Measurements from ENCODE around the gene RWDD3. TPM values are rescaled to one million over a fixed set of nuclear protein-coding genes. Genes with fewer than 3 reads are reported as not detected.

The RWDD3 gene
- total RNA-seq, 1 experiment from 2014 or later, result 23.7 TPM

DNA sequence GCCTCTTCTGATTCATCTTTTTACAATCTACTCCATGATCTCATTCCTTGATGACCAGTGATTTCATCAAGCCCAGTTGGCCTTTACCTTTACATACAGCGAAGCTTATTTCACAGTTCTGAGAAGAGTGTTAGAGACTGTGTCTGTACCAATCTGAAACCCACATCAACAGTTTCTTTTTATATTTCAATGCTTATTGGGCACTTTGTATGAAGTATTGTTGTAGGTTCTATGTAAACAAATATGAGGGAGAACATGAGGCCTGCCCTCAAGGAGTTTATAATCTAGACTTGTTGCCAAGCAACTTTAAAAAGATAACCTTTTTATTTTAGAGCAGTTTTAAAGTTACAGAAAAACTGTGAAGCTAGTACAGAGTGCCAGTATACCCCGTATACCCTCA lies 27.5 kb upstream of the RWDD3 start:
- Histone ChIP-seq H3K4me2 (ENCODE audit: low read depth, low read length, poor library complexity, severe bottlenecking) (no peak overlapping the region), H3K36me3 (ENCODE audit: insufficient read depth, low read length) (no peaks in the 10 kb centered on the region), H3K9me2 (replicated peaks; ENCODE audit: insufficient read depth, low read length) (no peaks in the 10 kb centered on the region), H3K27ac (ENCODE audit: low read length) (no peak overlapping the region), H3K9ac (ENCODE audit: low read length) (no peak overlapping the region), H3K4me1 (ENCODE audit: low read length) (no peaks in the 10 kb centered on the region), H3K9me3 (ENCODE audit: low read length) (no peaks in the 10 kb centered on the region), H3K79me2 (ENCODE audit: low read length) (no peaks in the 10 kb centered on the region), H3K27me3 (ENCODE audit: low read length) (no peaks in the 10 kb centered on the region), H3K4me3 (ENCODE audit: low read length) (no peak overlapping the region), H4K20me1 (ENCODE audit: insufficient read depth, low read depth, low read length) (no peaks in the 10 kb centered on the region), H2AFZ (ENCODE audit: low read length) (no peak overlapping the region)
- DNase-seq, result no peak

DNA sequence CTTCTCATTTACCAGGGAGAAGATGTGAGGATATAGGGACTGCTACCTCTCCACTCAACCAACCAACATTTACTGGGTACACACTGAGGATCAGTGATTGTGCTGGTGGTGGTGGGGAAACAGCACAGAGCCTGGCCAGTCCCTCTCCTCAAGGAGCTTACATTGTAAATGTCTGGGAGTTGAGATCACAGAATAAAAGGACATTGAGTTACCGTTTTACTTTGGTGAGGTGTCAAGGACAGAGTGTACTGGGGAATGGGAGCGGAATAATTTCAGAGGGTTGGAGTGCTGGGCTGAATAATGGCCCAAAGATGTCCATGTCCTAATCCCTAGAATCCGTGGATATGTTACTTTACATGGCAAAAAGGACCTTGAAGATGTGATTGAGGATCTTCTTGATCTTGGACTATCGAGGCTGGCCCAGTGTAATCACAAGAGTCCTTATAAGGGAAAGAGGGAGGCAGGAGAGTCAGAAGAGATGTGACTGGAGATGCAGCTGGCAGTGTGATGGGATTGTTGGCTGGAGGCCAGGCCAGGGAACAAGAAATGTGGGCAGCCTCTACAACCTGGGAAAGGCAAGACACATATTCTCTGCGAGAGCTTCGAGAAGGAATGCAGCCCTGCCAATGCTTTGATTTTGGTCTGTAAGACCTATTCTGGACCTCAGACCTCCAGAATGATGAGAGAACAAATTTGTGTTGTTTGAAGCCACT lies 26.6 kb upstream of the RWDD3 start:
- Histone ChIP-seq H3K79me2 (ENCODE audit: low read length) (no peaks in the 10 kb centered on the region), H3K9me2 (replicated peaks; ENCODE audit: insufficient read depth, low read length) (no peaks in the 10 kb centered on the region), H3K9me3 (ENCODE audit: low read length) (no peaks in the 10 kb centered on the region), H3K36me3 (ENCODE audit: insufficient read depth, low read length) (no peaks in the 10 kb centered on the region), H3K9ac (ENCODE audit: low read length) (no peak overlapping the region), H3K4me3 (ENCODE audit: low read length) (no peak overlapping the region), H3K27ac (ENCODE audit: low read length) (no peak overlapping the region), H4K20me1 (ENCODE audit: insufficient read depth, low read depth, low read length) (no peaks in the 10 kb centered on the region), H3K4me2 (ENCODE audit: low read depth, low read length, poor library complexity, severe bottlenecking) (no peak overlapping the region), H2AFZ (ENCODE audit: low read length) (no peak overlapping the region), H3K27me3 (ENCODE audit: low read length) (no peaks in the 10 kb centered on the region), H3K4me1 (ENCODE audit: low read length) (no peaks in the 10 kb centered on the region)
- no peak for DNase-seq

DNA sequence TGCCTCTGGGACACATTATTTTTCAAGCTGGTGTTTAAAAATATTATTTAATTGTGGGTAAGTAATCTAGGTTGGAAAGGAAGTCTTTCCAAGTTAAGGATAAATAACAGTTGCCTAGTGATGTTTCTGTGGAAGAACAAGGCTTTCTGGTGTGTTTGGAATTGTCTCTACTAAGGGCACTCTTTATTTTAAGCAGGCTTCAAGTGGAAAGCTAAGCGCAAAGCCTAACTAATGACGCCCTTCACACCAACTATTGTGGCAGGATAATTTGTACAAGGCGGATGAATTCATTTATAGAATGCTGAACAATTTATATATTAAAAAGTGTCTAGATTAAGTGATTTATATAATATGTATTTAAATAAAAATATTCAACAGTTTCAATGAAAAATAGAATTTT lies 25.1 kb upstream of the RWDD3 start:
- H4K20me1 ChIP-seq (ENCODE audit: insufficient read depth, low read depth, low read length), result no peaks in the 10 kb centered on the region
- H3K9me3 ChIP-seq (ENCODE audit: low read length), result no peaks in the 10 kb centered on the region
- no peaks in the 10 kb centered on the region for H3K27me3 ChIP-seq (ENCODE audit: low read length)
- no peak overlapping the region for H3K27ac ChIP-seq (ENCODE audit: low read length)
- H3K4me3 ChIP-seq (ENCODE audit: low read length), result no peak overlapping the region
- H3K4me2 ChIP-seq (ENCODE audit: low read depth, low read length, poor library complexity, severe bottlenecking), result no peak overlapping the region
- no peak overlapping the region for H3K9ac ChIP-seq (ENCODE audit: low read length)
- no peak for DNase-seq
- H3K9me2 ChIP-seq (replicated peaks; ENCODE audit: insufficient read depth, low read length), result no peaks in the 10 kb centered on the region
- H3K79me2 ChIP-seq (ENCODE audit: low read length), result no peaks in the 10 kb centered on the region
- H3K4me1 ChIP-seq (ENCODE audit: low read length), result no peaks in the 10 kb centered on the region
- H3K36me3 ChIP-seq (ENCODE audit: insufficient read depth, low read length), result no peaks in the 10 kb centered on the region
- no peak overlapping the region for H2AFZ ChIP-seq (ENCODE audit: low read length)

DNA sequence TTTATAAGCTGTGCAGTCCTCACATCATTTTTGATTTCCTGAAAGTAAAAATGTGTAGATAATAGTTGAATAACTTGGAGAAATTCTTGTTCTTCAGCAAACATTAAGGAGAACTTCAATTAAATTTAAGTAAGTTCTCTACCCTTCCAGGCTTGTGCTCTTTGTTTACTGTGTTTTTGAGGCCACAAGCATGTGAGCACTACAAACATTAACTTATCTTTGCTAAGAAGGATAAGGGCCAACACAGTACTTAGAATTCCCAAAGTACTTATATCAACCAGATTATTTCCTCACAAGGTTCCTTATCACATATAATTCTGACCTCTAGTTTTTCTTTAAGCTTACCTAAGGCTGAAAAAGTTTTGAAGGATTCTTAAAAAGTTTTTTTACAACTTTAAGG lies 24.7 kb upstream of the RWDD3 start:
- DNase-seq, result no peak
- no peak overlapping the region for H2AFZ ChIP-seq (ENCODE audit: low read length)
- H3K4me2 ChIP-seq (ENCODE audit: low read depth, low read length, poor library complexity, severe bottlenecking), result no peak overlapping the region
- no peaks in the 10 kb centered on the region for H3K79me2 ChIP-seq (ENCODE audit: low read length)
- H3K27me3 ChIP-seq (ENCODE audit: low read length), result no peaks in the 10 kb centered on the region
- no peaks in the 10 kb centered on the region for H3K9me2 ChIP-seq (replicated peaks; ENCODE audit: insufficient read depth, low read length)
- no peaks in the 10 kb centered on the region for H3K9me3 ChIP-seq (ENCODE audit: low read length)
- no peaks in the 10 kb centered on the region for H3K36me3 ChIP-seq (ENCODE audit: insufficient read depth, low read length)
- H3K4me3 ChIP-seq (ENCODE audit: low read length), result no peak overlapping the region
- H3K4me1 ChIP-seq (ENCODE audit: low read length), result no peaks in the 10 kb centered on the region
- H4K20me1 ChIP-seq (ENCODE audit: insufficient read depth, low read depth, low read length), result no peaks in the 10 kb centered on the region
- no peak overlapping the region for H3K9ac ChIP-seq (ENCODE audit: low read length)
- no peak overlapping the region for H3K27ac ChIP-seq (ENCODE audit: low read length)

DNA sequence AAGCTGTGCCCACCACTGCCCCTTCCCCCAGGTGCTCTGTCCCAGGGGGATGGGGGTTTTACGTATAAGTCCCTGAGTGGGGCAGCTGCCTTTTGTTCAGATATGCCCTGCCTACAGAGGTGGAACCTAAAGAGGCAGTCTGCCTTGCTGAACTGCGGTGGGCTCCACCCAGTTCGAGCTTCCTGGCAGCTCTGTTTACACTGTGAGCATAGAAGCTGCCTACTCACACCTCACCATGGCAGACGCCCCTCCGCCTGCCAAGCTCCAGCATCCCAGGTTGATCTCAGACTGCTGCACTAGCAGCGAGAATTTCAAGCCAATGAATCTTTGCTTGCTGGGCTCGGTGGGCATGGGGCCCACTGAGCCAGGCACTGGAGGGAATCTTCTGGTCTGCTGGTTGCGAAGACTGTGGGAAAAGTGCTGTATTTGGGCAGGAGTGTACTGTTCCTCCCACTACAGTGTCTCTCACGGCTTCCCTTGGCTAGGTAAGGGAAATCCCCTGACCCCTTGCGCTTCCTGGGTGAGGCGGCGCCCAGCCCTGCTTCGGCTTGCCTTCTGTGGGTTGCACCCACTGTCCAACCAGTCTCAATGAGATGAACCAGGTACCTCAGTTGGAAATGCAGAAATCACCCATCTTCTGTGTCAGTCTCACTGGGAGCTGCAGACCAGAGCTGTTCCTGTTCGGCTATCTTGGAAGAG lies 17.6 kb upstream of the RWDD3 start:
- Histone ChIP-seq H3K79me2 (ENCODE audit: low read length) (no peaks in the 10 kb centered on the region), H3K9ac (ENCODE audit: low read length) (no peak overlapping the region), H3K4me1 (ENCODE audit: low read length) (no peaks in the 10 kb centered on the region), H2AFZ (ENCODE audit: low read length) (no peak overlapping the region), H3K4me3 (ENCODE audit: low read length) (no peak overlapping the region), H4K20me1 (ENCODE audit: insufficient read depth, low read depth, low read length) (no peaks in the 10 kb centered on the region), H3K27ac (ENCODE audit: low read length) (no peak overlapping the region), H3K9me3 (ENCODE audit: low read length) (no peaks in the 10 kb centered on the region), H3K36me3 (ENCODE audit: insufficient read depth, low read length) (no peaks in the 10 kb centered on the region), H3K27me3 (ENCODE audit: low read length) (no peaks in the 10 kb centered on the region), H3K4me2 (ENCODE audit: low read depth, low read length, poor library complexity, severe bottlenecking) (no peak overlapping the region), H3K9me2 (replicated peaks; ENCODE audit: insufficient read depth, low read length) (no peaks in the 10 kb centered on the region)
- no peak for DNase-seq

DNA sequence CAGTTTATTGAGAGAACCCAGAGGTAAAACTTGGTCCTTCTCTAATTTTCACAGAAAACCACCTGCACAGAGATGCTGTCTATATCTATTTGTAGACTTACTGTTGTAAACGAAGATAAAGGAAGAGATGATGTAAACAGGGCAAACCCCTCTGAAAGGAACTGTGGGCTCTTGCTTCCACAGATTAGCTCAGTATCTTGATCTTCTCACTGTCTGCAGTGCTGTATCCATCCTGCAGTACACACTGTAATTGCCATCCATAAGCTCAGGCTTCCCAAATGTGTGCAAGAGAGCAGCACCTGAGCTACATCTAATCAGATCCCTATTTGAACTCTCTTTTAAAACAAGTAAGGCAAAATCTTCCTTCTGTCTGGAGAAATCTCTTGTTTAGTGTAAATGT lies 16.6 kb upstream of the RWDD3 start:
- Histone ChIP-seq H3K9me2 (replicated peaks; ENCODE audit: insufficient read depth, low read length) (no peaks in the 10 kb centered on the region), H4K20me1 (ENCODE audit: insufficient read depth, low read depth, low read length) (no peaks in the 10 kb centered on the region), H2AFZ (ENCODE audit: low read length) (no peak overlapping the region), H3K4me3 (ENCODE audit: low read length) (no peak overlapping the region), H3K27ac (ENCODE audit: low read length) (no peak overlapping the region), H3K9me3 (ENCODE audit: low read length) (no peaks in the 10 kb centered on the region), H3K4me1 (ENCODE audit: low read length) (no peaks in the 10 kb centered on the region), H3K9ac (ENCODE audit: low read length) (no peak overlapping the region), H3K4me2 (ENCODE audit: low read depth, low read length, poor library complexity, severe bottlenecking) (no peak overlapping the region), H3K36me3 (ENCODE audit: insufficient read depth, low read length) (no peaks in the 10 kb centered on the region), H3K79me2 (ENCODE audit: low read length) (no peaks in the 10 kb centered on the region), H3K27me3 (ENCODE audit: low read length) (no peaks in the 10 kb centered on the region)
- no peak for DNase-seq

DNA sequence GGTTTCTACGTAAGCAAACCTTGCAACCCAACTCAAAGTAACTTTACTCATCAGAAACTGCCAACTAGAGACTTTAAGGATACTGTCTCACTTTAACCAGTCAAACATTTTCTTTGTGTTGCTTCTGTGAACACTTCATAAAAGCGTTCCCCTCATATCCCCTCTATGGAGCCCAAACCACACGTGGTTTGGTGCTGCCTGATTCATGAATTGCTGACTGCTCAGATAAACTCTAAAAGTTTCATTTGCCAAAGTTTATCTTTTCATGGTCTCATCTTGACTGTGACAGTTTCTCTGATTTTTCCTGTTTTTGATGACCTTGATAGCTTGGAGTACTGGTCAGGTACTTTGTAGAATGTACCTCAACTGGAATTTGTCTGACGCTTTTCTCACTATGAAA lies 14.6 kb upstream of the RWDD3 start:
- no peaks in the 10 kb centered on the region for H3K9me3 ChIP-seq (ENCODE audit: low read length)
- H3K4me1 ChIP-seq (ENCODE audit: low read length), result no peaks in the 10 kb centered on the region
- no peak overlapping the region for H3K4me3 ChIP-seq (ENCODE audit: low read length)
- no peaks in the 10 kb centered on the region for H4K20me1 ChIP-seq (ENCODE audit: insufficient read depth, low read depth, low read length)
- no peak for DNase-seq
- no peaks in the 10 kb centered on the region for H3K27me3 ChIP-seq (ENCODE audit: low read length)
- no peaks in the 10 kb centered on the region for H3K36me3 ChIP-seq (ENCODE audit: insufficient read depth, low read length)
- H2AFZ ChIP-seq (ENCODE audit: low read length), result no peak overlapping the region
- H3K9ac ChIP-seq (ENCODE audit: low read length), result no peak overlapping the region
- no peaks in the 10 kb centered on the region for H3K9me2 ChIP-seq (replicated peaks; ENCODE audit: insufficient read depth, low read length)
- H3K79me2 ChIP-seq (ENCODE audit: low read length), result no peaks in the 10 kb centered on the region
- no peak overlapping the region for H3K27ac ChIP-seq (ENCODE audit: low read length)
- no peak overlapping the region for H3K4me2 ChIP-seq (ENCODE audit: low read depth, low read length, poor library complexity, severe bottlenecking)

DNA sequence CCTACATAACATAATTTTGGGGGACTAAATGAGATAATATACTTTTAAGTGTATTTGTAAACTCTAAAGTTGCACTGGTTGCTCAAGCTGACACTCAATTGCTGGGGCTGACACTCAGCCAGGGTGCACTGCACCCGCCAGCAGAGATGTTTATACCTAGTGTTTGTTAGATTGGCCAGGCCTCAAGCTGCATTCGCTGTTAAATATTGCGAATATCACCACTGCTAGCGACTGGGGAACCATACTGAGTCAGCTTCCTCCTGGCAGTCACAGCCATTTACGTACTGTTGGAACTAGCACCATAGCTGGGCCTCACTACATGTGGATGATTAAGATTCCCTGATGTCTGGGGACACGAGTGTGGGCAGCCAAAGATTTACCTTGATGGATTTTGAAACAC lies 12.7 kb upstream of the RWDD3 start:
- Histone ChIP-seq H3K4me1 (ENCODE audit: low read length) (no peaks in the 10 kb centered on the region), H3K27ac (ENCODE audit: low read length) (no peak overlapping the region), H2AFZ (ENCODE audit: low read length) (no peak overlapping the region), H3K9me3 (ENCODE audit: low read length) (no peaks in the 10 kb centered on the region), H3K4me2 (ENCODE audit: low read depth, low read length, poor library complexity, severe bottlenecking) (no peak overlapping the region), H3K4me3 (ENCODE audit: low read length) (no peak overlapping the region), H4K20me1 (ENCODE audit: insufficient read depth, low read depth, low read length) (no peaks in the 10 kb centered on the region), H3K36me3 (ENCODE audit: insufficient read depth, low read length) (no peaks in the 10 kb centered on the region), H3K27me3 (ENCODE audit: low read length) (no peaks in the 10 kb centered on the region), H3K9ac (ENCODE audit: low read length) (no peak overlapping the region), H3K79me2 (ENCODE audit: low read length) (no peaks in the 10 kb centered on the region), H3K9me2 (replicated peaks; ENCODE audit: insufficient read depth, low read length) (no peaks in the 10 kb centered on the region)
- DNase-seq, result no peak

Data from Karpas-422 (cell line).